H54 (cell line): ENCODE results near the gene ADGB.

Experiments
- DNase-seq: peaks from one replicate; pipeline ENCODE4 v3.0.0; 2011; ENCODE audit warnings: low spot score, mixed read lengths; ENCODE audit not compliant: insufficient read length
- FAIRE-seq: peaks from 3 replicates; lab custom pipeline; 2011; peaks lifted over from hg19 to GRCh38; lab: Jason Lieb, UNC
- POLR2A ChIP-seq: IDR thresholded peaks from 2 replicates; pipeline ENCODE4 v1.6.1; 2011; ENCODE audit warnings: low read depth, mild to moderate bottlenecking, low read length

The ADGB gene

GRCh38 chr6:146664871-146665360 is 66.1 kb downstream of the ADGB start:
- no peak for TF ChIP-seq POLR2A
- DNase-seq (no peak), FAIRE-seq (no peak)

- DNase-seq (no peak), FAIRE-seq (no peak)
Observed at GRCh38 chr6:146666909-146667308, 68.1 kb downstream of the ADGB start.

GRCh38 chr6:146670161-146670560 is 71.4 kb downstream of the ADGB start:
- DNase-seq (no peak), FAIRE-seq (no peak)
- no peak for TF ChIP-seq POLR2A

More at GRCh38 chr6:146666909-146667308, 68.1 kb downstream of the ADGB start:
- TF ChIP-seq POLR2A = no peak

GRCh38 chr6:146673069-146673468 is 74.3 kb downstream of the ADGB start:
- TF ChIP-seq POLR2A = no peak
- FAIRE-seq = no peak
- DNase-seq = no peak

- TF ChIP-seq POLR2A = no peak
- DNase-seq (no peak), FAIRE-seq (no peak)
Observed at GRCh38 chr6:146679386-146679785, 80.6 kb downstream of the ADGB start.

GRCh38 chr6:146682919-146683318 is 84.1 kb downstream of the ADGB start:
- no peak for DNase-seq
- no peak for TF ChIP-seq POLR2A
- FAIRE-seq = no peak

GRCh38 chr6:146689806-146690205 is 91.0 kb downstream of the ADGB start:
- no peak for DNase-seq
- TF ChIP-seq POLR2A = no peak
- FAIRE-seq = no peak

GRCh38 chr6:146693342-146693741 is 94.6 kb downstream of the ADGB start:
- FAIRE-seq = no peak
- TF ChIP-seq POLR2A = no peak
- no peak for DNase-seq

GRCh38 chr6:146697921-146698320 is 99.1 kb downstream of the ADGB start:
- FAIRE-seq = no peak
- DNase-seq = no peak
- TF ChIP-seq POLR2A = no peak

- FAIRE-seq (peak; percentile 85), DNase-seq (no peak)
- no peak for TF ChIP-seq POLR2A
Observed at GRCh38 chr6:146700078-146700686, 101.4 kb downstream of the ADGB start.

GRCh38 chr6:146701632-146702031 is 102.9 kb downstream of the ADGB start:
- TF ChIP-seq POLR2A = no peak
- FAIRE-seq = no peak
- DNase-seq = no peak

- no peak for TF ChIP-seq POLR2A
- FAIRE-seq (no peak), DNase-seq (no peak)
Observed at GRCh38 chr6:146709036-146709622, 110.4 kb downstream of the ADGB start.

- DNase-seq = no peak
- no peak for FAIRE-seq
- no peak for TF ChIP-seq POLR2A
Observed at GRCh38 chr6:146719387-146719786, 120.6 kb downstream of the ADGB start.

- no peak for TF ChIP-seq POLR2A
- FAIRE-seq (no peak), DNase-seq (no peak)
Observed at GRCh38 chr6:146739696-146740095, 140.9 kb downstream of the ADGB start.

GRCh38 chr6:146741609-146742008 is 142.8 kb downstream of the ADGB start:
- DNase-seq (no peak), FAIRE-seq (no peak)
- no peak for TF ChIP-seq POLR2A

GRCh38 chr6:146753306-146753705 is 154.5 kb downstream of the ADGB start:
- FAIRE-seq = no peak
- no peak for TF ChIP-seq POLR2A
- DNase-seq = no peak
